T-helper 2 cell treated with Interferon-gamma antibody and Interleukin-4, amounts not matched to agents 100 ng/mL and 5 ng/mL, for 36 hours (primary cell): ENCODE data around the gene GPR149. TPM values are rescaled to one million over a fixed set of nuclear protein-coding genes. Genes with fewer than 3 reads are reported as not detected.
"Not testable (repeated sequence)": the region's sequence is repeated elsewhere in the genome, so short reads cannot be mapped to it uniquely, and the experiment has no call there.

Experiments
- intact Hi-C: fragments of 100-400 bp; cut with micrococcal nuclease; formaldehyde crosslinking; loops from one replicate; pipeline ENCODE4 v1.15.1; 2023
- total RNA-seq: library from RNA; stranded (reverse); gene quantifications from 2 replicates; pipeline ENCODE4 v1.2.3, GENCODE V29; 2022

GPR149 gene, protein sequence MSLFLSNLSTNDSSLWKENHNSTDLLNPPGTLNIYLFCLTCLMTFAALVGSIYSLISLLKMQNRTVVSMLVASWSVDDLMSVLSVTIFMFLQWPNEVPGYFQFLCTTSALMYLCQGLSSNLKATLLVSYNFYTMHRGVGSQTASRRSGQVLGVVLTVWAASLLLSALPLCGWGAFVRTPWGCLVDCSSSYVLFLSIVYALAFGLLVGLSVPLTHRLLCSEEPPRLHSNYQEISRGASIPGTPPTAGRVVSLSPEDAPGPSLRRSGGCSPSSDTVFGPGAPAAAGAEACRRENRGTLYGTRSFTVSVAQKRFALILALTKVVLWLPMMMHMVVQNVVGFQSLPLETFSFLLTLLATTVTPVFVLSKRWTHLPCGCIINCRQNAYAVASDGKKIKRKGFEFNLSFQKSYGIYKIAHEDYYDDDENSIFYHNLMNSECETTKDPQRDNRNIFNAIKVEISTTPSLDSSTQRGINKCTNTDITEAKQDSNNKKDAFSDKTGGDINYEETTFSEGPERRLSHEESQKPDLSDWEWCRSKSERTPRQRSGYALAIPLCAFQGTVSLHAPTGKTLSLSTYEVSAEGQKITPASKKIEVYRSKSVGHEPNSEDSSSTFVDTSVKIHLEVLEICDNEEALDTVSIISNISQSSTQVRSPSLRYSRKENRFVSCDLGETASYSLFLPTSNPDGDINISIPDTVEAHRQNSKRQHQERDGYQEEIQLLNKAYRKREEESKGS
- not detected in 2 replicates for total RNA-seq

DNA sequence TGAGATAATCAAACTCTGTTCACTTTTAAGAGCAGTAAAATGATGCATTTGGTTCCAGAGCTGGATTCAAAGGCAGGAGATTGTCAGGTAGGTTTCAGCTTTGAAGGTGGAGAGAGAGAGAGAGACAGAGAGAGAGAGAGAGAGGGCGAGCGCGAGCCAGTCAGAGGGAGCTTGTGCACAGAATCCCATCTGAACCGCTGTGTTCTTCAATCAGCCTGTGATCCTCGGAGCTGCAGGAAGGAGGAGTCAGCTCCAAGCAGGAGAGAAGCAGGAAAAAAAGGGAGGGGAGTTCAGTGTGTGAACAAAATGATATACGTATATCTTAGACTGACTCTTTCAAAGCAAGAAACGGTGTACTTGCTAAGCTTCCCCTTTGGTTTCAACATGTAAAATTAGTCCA lies at the start of gene GPR149:
GPR149 (minus strand) TSS at position 177 of the 400 bp plus-strand sequence. CDS start 575 bp downstream, outside the sequence.
- intact Hi-C loops = no loop called here

- intact Hi-C loops = no loop called here
Measured at GRCh38 chr3:154473769-154474168, 43.8 kb upstream of the GPR149 start.

DNA sequence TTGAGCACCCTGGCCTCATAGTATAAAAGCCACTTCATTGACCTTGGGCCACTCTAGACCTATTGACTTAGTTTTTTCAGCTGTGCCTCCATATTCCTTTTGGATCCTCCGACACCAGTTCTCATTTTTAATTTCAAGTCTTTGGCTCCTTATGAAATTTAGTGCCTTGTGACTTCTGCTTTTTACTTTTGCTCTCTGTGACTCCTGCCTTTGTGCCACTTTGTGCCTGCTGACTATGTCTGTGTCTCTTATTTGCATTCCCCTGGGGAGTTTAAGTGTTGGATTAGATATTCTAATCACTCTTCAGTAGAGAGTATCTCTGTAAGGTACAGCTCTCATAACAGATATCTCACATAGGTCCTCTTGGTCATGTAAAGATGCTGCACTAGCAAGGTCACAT lies 39.6 kb upstream of the GPR149 start:
- intact Hi-C loops = no loop called here

- intact Hi-C loops = no loop called here
Measured at GRCh38 chr3:154464440-154465190, 34.6 kb upstream of the GPR149 start.

DNA sequence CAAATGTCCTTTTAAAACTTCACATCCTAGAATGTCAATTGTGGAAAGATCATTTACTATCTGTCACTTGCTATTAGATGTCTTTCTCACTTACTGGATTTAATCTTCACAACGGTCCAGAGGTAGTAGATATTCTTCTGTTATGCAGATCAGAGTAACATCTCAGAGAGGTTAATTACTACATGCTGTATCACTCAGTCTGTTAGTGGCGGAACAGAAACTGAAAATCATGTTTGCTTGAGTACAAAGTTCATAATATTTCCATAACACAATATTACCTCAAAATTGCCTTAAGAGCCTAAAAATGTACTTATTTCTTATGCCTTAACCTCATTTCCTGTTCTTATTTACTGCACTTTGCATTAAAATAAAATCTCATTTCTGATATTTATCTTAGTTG lies 28.6 kb upstream of the GPR149 start:
- intact Hi-C loops = no loop called here

GRCh38 chr3:154439081-154439480 lies 9.1 kb upstream of the GPR149 start:
- intact Hi-C loops = not testable (repeated sequence)

- intact Hi-C loops = no loop called here
Measured at GRCh38 chr3:154431043-154431442, 1.1 kb upstream of the GPR149 start.

DNA sequence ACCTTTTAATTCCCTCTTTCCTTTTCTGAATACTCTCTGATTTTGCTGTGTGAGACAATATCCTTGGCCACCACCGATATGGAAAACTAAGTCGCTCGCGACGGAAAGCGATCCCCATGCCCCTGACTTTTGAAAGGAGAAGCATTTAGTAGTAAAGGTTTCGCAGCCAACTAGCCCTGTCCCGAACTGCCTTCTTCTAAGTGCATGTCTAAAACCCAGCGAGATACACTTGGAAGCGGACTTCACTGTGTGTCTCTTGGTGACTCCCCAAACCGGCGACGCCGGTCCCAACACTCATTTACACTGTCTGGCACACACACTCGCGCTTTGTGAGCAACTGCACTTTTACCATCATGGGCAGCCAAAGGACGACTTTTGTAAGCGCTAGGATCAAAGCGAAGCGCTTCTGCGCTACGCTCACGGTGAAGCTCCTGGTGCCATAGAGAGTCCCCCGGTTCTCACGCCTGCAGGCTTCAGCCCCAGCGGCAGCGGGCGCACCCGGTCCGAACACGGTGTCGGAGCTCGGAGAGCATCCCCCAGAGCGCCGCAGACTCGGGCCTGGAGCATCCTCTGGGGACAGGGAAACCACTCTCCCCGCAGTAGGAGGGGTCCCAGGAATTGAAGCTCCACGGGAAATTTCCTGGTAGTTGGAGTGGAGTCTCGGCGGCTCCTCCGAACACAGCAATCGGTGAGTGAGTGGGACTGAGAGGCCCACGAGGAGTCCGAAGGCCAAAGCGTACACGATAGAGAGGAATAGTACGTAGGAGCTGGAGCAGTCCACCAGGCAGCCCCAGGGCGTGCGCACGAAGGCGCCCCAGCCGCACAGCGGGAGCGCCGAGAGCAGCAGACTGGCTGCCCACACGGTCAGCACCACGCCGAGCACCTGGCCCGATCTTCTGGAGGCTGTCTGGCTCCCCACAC lies 1.4 kb downstream of the GPR149 start:
- intact Hi-C loops = no loop called here

GRCh38 chr3:154427685-154428285 lies 2.2 kb downstream of the GPR149 start:
- intact Hi-C loops = no loop called here

- intact Hi-C loops = no loop called here
Measured at GRCh38 chr3:154422694-154423093, 7.3 kb downstream of the GPR149 start.

GRCh38 chr3:154421083-154421482 lies 8.9 kb downstream of the GPR149 start:
- intact Hi-C loops = no loop called here

GRCh38 chr3:154398084-154398967 lies 31.7 kb downstream of the GPR149 start:
- intact Hi-C loops = no loop called here

GRCh38 chr3:154389861-154390260 lies 40.1 kb downstream of the GPR149 start:
- intact Hi-C loops = no loop called here

GRCh38 chr3:154384479-154384878 lies 45.5 kb downstream of the GPR149 start:
- intact Hi-C loops = no loop called here

DNA sequence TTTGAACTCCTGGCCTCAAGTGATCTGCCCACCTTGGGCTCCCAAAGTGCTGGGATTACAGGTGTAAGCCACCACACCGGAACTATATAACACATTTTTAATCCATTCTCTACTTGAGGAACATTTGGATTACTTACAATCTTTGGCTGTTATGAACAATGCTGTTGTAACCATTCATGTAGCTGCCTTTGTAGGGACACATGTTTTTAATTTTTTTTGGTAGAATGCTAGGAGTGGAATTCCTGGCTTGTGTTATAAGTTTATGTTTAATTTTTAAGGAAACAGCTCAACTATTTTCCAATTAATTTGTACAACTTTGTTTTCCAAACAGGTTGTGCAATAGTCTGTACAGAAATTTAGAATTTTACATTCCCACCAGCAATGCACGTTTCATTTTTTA lies 51.7 kb downstream of the GPR149 start:
- intact Hi-C loops = no loop called here

- intact Hi-C loops = no loop called here
Measured at GRCh38 chr3:154367221-154367620, 62.8 kb downstream of the GPR149 start.

DNA sequence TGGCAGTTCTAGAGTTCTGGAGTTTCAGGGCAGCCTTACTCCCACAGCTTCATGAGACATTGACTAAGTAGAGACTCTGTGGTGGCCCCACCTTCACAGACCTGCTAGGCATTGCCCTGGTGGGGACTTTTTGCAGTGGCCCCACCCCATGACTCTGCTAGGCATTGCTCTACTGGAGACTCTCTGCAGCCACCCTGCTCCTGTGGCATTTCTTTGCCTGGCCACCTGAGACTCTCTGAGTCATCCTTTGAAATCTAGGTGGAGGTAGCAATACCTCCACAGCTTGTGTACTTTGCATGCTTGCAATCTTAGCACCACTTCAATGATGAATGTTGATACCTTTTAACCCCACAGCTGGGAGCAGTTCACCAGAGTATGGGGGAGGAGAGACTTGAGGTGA lies 65.1 kb downstream of the GPR149 start:
- intact Hi-C loops = no loop called here

- intact Hi-C loops = no loop called here
Measured at GRCh38 chr3:154361099-154361498, 68.9 kb downstream of the GPR149 start.

GRCh38 chr3:154356009-154356408 lies 74.0 kb downstream of the GPR149 start:
- intact Hi-C loops = no loop called here
